Spleen (tissue), 11 donors: Measurements from ENCODE around the gene RECK. TPM values are rescaled to one million over a fixed set of nuclear protein-coding genes. Genes with fewer than 3 reads are reported as not detected.
A peak's percentile ranks its signal among the peaks of the same experiment; 100 is the strongest.

ENCODE experiments used
- DNase-seq: peaks from one replicate; pipeline ENCODE4 v3.0.0-alpha.2; 2020
- H3K27ac ChIP-seq, 8 donors: fragments of 200-600 bp; sonication (generic) in 7 of 8; 1 replicate in 4 of 8; 2 replicates in 4 of 8; pipeline versions ENCODE4 v1.5.0 to v1.8.0; 2016 to 2021; ENCODE audit warnings: inconsistent platforms in 4 of 8, mild to moderate bottlenecking in 4 of 8, moderate library complexity in 1 of 8
- H3K27me3 ChIP-seq, 7 donors: fragments of 200-600 bp; sonication (generic) in 6 of 7; replicated peaks in 1 of 7; 1 replicate in 4 of 7; 2 replicates in 3 of 7; pipeline versions ENCODE4 v1.5.0 to v1.8.0; 2016 to 2021; ENCODE audit warnings: inconsistent platforms in 3 of 7, mild to moderate bottlenecking in 1 of 7
- H3K36me3 ChIP-seq, 6 donors: fragments of 200-600 bp; sonication (generic) in 5 of 6; 1 replicate in 4 of 6; 2 replicates in 2 of 6; pipeline versions ENCODE4 v1.5.0 to v1.8.0; 2016 to 2021; ENCODE audit warnings: inconsistent platforms in 2 of 6
- H3K4me1 ChIP-seq, 6 donors: fragments of 200-600 bp; sonication (generic) in 5 of 6; 1 replicate in 3 of 6; 2 replicates in 3 of 6; pipeline versions ENCODE4 v1.5.0 to v1.8.0; 2016 to 2021; ENCODE audit warnings: inconsistent platforms in 3 of 6
- H3K4me3 ChIP-seq, 8 donors: fragments of 200-600 bp; sonication (generic) in 7 of 8; 1 replicate in 4 of 8; 2 replicates in 4 of 8; pipeline versions ENCODE4 v1.5.0 to v1.8.0; 2016 to 2021; ENCODE audit warnings: inconsistent platforms in 4 of 8, mild to moderate bottlenecking in 4 of 8, moderate library complexity in 2 of 8
- H3K9me3 ChIP-seq, 8 donors: fragments of 200-600 bp; sonication (generic) in 7 of 8; 1 replicate in 4 of 8; 2 replicates in 4 of 8; pipeline versions ENCODE4 v1.5.0 to v1.8.0; 2016 to 2021; ENCODE audit warnings: inconsistent platforms in 4 of 8
- CTCF ChIP-seq, 11 experiments: fragments of 200-600 bp in 7 of 11; fragments of 450-650 bp in 4 of 11; sonication (generic) in 4 of 11; IDR thresholded peaks in 8 of 11; conservative IDR thresholded peaks in 3 of 11; 1 replicate in 7 of 11; 2 replicates in 4 of 11; pipeline versions ENCODE4 v1.4.0 to v1.8.0; 2016 to 2021; ENCODE audit warnings: antibody characterized with exemption in 11 of 11, inconsistent platforms in 4 of 11, mild to moderate bottlenecking in 1 of 11
- POLR2A ChIP-seq, 3 donors: fragments of 450-650 bp; IDR thresholded peaks; one replicate each; pipeline ENCODE4 v1.5.1; 2017; ENCODE audit warnings: antibody characterized with exemption in 3 of 3, mild to moderate bottlenecking in 1 of 3
- POLR2AphosphoS5 ChIP-seq, 3 donors: sonication (generic); formaldehyde crosslinking; IDR thresholded peaks; one replicate each; pipeline ENCODE4 v1.5.1; 2017; ENCODE audit warnings: antibody characterized with exemption in 3 of 3
- WGBS, 5 donors: extraction: QIAGEN DNeasy Blood & Tissue Kit in 3 of 5; methylation state at CpG; one replicate each; pipeline versions ENCODE4 v1.1.5 to v1.1.7; 2013 to 2018; 5-methylcytosine and 5-hydroxymethylcytosine counted together
- intact Hi-C: fragments of 100-400 bp; cut with DNase I; formaldehyde crosslinking; loops from one replicate; pipeline ENCODE4 v1.15.0; 2023; ENCODE audit warnings: low total_unique reads
- polyA plus RNA-seq, 3 donors: library from polyadenylated mRNA; stranded (reverse); fragments of 200-250 nt; gene quantifications; one replicate each; pipeline ENCODE4 v1.2.1, GENCODE V29; 2013
- total RNA-seq, 7 donors: library from RNA; depleted of rRNA in 3 of 7; stranded (reverse); fragments of >200 nt in 3 of 7; fragmentation: NEBNext Ultra II Directional in 4 of 7; extraction: Animal tissue kit (Norgen Biotek cat#: 25700) in 4 of 7; gene quantifications; one replicate each; pipeline versions ENCODE4 v1.1.0 to v1.2.1, GENCODE V29; 2016 to 2021
- donor health status: healthy with polysubstance abuse.
- donor health status: DM: no; HTN: no; CAD: no; lungs with moderate emphysema.
- donor health status: DM: no; HTN: no; CAD: no.
- donor health status: Bipolar disorder and iron deficiency.
- donor health status: healthy.
- donor health status: DM: no; HTN: no; CAD: no.
- donor health status: DM: yes; HTN: yes; CAD: no.

RECK gene
- total and polyA plus RNA-seq, 10 donors: 2.7 to 16.0 (median 9.8) TPM

- H3K9me3 ChIP-seq: peaks cover 0 to 9% (median 0%) of the 10 kb centered on the region in 8 donors
- H3K36me3 ChIP-seq: peaks cover 0 to 27% (median 0%) of the 10 kb centered on the region in 6 donors
- DNase-seq: peak; percentile 87
- WGBS, 5 donors: 39 to 54% (median 47%) methylated on average over 12 of the region's 12 CpGs
- TF ChIP-seq POLR2AphosphoS5 (IDR thresholded peaks at IDR 0.05) (peak in 2 of 3 donors; percentile 49 to 81), CTCF (IDR thresholded peaks at IDR 0.05 in 8 of 11, conservative IDR thresholded peaks at IDR 0.05 in 3 of 11) (no peak), POLR2A (IDR thresholded peaks at IDR 0.05) (no peak)
- H3K4me3 ChIP-seq: peak overlapping the region; percentile 3 to 67 (median 26)
- no peaks in the 10 kb centered on the region for H3K27me3 ChIP-seq
- peaks cover 67 to 100% (median 88%) of the 10 kb centered on the region in 6 donors for H3K4me1 ChIP-seq
- intact Hi-C loops: no loop called here
- H3K27ac ChIP-seq: peak overlapping the region; percentile 74 to 95 (median 90)
These were observed 107.9 kb downstream of the RECK start for GRCh38 chr9:36144309-36145232.

GRCh38 chr9:36145970-36146369 lies 109.3 kb downstream of the RECK start:
- H3K9me3 ChIP-seq: peaks cover 0 to 9% (median 0%) of the 10 kb centered on the region in 8 donors
- intact Hi-C loops: no loop called here
- peaks cover 65 to 100% (median 88%) of the 10 kb centered on the region in 6 donors for H3K4me1 ChIP-seq
- peak overlapping the region in 5 of 8 donors; percentile 89 to 95 (median 93) for H3K27ac ChIP-seq
- DNase-seq: peak; percentile 30
- no peaks in the 10 kb centered on the region for H3K27me3 ChIP-seq
- TF ChIP-seq POLR2AphosphoS5 (IDR thresholded peaks at IDR 0.05) (no peak), CTCF (IDR thresholded peaks at IDR 0.05 in 8 of 11, conservative IDR thresholded peaks at IDR 0.05 in 3 of 11) (no peak), POLR2A (IDR thresholded peaks at IDR 0.05) (no peak)
- H3K4me3 ChIP-seq: peak overlapping the region in 1 of 8 donors; percentile 67
- 94 to 99% (median 97%) methylated on average over 4 of the region's 4 CpGs for WGBS, 5 donors
- H3K36me3 ChIP-seq: peaks cover 0 to 34% (median 0%) of the 10 kb centered on the region in 6 donors

GRCh38 chr9:36146651-36147050 lies 109.9 kb downstream of the RECK start:
- TF ChIP-seq POLR2AphosphoS5 (IDR thresholded peaks at IDR 0.05) (peak in 1 of 3 donors; percentile 16), CTCF (IDR thresholded peaks at IDR 0.05 in 8 of 11, conservative IDR thresholded peaks at IDR 0.05 in 3 of 11) (no peak)
- Histone ChIP-seq H3K4me3 (no peak overlapping the region), H3K9me3 (peaks cover 0 to 9% (median 0%) of the 10 kb centered on the region in 8 donors), H3K36me3 (peaks cover 0 to 34% (median 0%) of the 10 kb centered on the region in 6 donors), H3K27ac (peak overlapping the region in 3 of 8 donors; percentile 24 to 95 (median 93)), H3K27me3 (no peaks in the 10 kb centered on the region), H3K4me1 (peaks cover 67 to 100% (median 88%) of the 10 kb centered on the region in 6 donors)
- WGBS, 5 donors: 88 to 98% (median 95%) methylated on average over 7 to 10 of the region's 10 CpGs
- intact Hi-C loops: no loop called here
- DNase-seq: peak; percentile 77
